NB4 (cell line): ENCODE data around the gene TMEM170B.

Experiments used
- DNase-seq: peaks from one replicate; pipeline ENCODE4 v3.0.0; 2010; ENCODE audit warnings: low read depth
- H3K4me3 ChIP-seq: one replicate; pipeline ENCODE4 v1.5.1; 2011; ENCODE audit warnings: mild to moderate bottlenecking, low read depth, low read length, moderate library complexity
- MAX ChIP-seq: IDR thresholded peaks from 2 replicates; pipeline ENCODE4 v1.6.1; 2011; ENCODE audit warnings: low read depth, low read length
- MYC ChIP-seq: IDR thresholded peaks from 2 replicates; pipeline ENCODE4 v1.6.1; 2011; ENCODE audit warnings: low read depth, low read length
- POLR2A ChIP-seq: IDR thresholded peaks from 2 replicates; pipeline ENCODE4 v1.6.1; 2011; ENCODE audit warnings: mild to moderate bottlenecking; ENCODE audit not compliant: insufficient read length; ENCODE audit errors: extremely low read depth
- TF ChIP-seq, protein P1 (sequence below): IDR thresholded peaks from one replicate; pipeline ENCODE4 v1.5.1; 2012; ENCODE audit warnings: low read depth, low read length

TMEM170B gene

DNA sequence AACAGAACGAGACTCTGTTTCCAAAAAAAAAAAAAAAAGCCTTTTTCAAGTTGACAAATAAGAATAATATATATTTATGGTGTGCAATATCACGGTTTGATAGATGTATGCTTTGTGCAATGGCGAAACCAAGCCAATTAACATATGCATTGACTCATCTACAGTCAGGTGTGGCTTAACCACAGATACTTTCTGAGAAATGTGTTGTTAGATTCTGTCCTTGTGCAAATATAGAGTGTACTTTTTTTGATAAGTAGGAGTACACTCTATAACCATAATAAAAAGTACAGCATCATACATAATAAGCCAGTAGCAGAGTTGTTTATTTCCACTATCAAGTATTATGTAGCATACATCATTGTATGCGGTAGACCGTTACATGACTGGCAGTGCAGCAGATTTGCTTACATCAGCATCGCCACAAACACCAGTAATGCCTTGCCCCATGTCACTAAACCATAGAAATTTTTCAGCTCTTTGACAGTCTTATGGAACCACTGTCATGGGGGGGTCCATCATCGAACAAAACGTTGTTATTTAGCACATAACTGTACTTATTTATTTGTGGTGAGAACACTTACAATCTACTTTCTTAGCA is 59.2 kb downstream of the TMEM170B start:
- TF ChIP-seq MAX (no peak), MYC (no peak), POLR2A (no peak)
- TF ChIP-seq, protein P1, sequence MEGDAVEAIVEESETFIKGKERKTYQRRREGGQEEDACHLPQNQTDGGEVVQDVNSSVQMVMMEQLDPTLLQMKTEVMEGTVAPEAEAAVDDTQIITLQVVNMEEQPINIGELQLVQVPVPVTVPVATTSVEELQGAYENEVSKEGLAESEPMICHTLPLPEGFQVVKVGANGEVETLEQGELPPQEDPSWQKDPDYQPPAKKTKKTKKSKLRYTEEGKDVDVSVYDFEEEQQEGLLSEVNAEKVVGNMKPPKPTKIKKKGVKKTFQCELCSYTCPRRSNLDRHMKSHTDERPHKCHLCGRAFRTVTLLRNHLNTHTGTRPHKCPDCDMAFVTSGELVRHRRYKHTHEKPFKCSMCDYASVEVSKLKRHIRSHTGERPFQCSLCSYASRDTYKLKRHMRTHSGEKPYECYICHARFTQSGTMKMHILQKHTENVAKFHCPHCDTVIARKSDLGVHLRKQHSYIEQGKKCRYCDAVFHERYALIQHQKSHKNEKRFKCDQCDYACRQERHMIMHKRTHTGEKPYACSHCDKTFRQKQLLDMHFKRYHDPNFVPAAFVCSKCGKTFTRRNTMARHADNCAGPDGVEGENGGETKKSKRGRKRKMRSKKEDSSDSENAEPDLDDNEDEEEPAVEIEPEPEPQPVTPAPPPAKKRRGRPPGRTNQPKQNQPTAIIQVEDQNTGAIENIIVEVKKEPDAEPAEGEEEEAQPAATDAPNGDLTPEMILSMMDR: no peak
- DNase-seq: no peak
- H3K4me3 ChIP-seq: no peak overlapping the region

GRCh38 chr6:11598687-11599086 is 61.1 kb downstream of the TMEM170B start:
- H3K4me3 ChIP-seq: no peak overlapping the region
- DNase-seq: no peak
- TF ChIP-seq, protein P1: no peak
- no peak for TF ChIP-seq MAX
- no peak for TF ChIP-seq MYC
- TF ChIP-seq POLR2A: no peak

- no peak overlapping the region for H3K4me3 ChIP-seq
- no peak for DNase-seq
- no peak for TF ChIP-seq MAX
- TF ChIP-seq MYC: no peak
- no peak for TF ChIP-seq POLR2A
- TF ChIP-seq, protein P1: no peak
Observed at GRCh38 chr6:11600251-11600650, 62.7 kb downstream of the TMEM170B start.

DNA sequence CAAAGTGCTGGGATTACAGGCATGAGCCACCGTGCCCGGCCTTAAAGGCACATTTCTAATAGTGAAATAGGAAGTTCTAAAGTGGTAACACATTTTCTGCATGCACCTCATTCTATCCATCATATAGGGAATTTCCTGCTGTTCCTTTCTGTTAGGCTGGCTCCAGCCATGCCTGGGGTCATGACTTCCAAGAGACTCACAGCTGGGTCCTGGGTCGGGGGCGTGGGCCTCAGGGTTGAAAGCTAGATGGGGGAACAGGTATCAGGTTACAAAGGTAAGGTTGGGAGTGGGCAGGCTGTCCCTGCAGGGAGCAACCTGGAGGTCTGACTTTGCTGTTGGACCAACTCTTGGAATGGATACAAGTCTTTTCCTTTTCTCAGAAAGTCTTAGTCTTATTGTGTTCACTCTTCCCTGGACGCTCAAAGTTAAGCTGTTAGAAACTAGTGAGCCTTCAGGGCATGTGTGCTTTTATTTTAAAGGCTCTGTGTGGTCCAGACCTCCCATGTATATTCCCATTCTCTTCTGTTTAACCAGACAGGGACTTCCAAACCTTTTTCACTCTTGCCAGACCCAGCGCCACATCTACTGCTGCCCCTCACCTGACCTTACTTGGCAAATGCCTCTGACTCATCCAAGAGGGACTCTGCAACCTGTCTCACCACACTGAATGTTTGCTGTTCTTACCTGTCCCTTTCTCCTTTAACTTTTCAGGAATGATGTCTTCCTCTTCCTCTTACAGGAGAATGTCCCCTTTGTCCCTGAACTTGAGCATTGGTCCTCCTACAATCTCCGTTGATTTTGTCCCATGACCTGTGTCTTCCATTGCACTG is 64.4 kb downstream of the TMEM170B start:
- no peak for TF ChIP-seq POLR2A
- no peak for TF ChIP-seq MAX
- TF ChIP-seq, protein P1: no peak
- TF ChIP-seq MYC: no peak
- H3K4me3 ChIP-seq: no peak overlapping the region
- DNase-seq: no peak

- no peak overlapping the region for H3K4me3 ChIP-seq
- TF ChIP-seq POLR2A (no peak), MYC (no peak), MAX (no peak)
- TF ChIP-seq, protein P1: no peak
- DNase-seq: peak; percentile 52
Observed at GRCh38 chr6:11604215-11604614, 66.7 kb downstream of the TMEM170B start.
